ENCODE data around the gene DYNC2I2.
"Not testable (repeated sequence)": the region's sequence is repeated elsewhere in the genome, so short reads cannot be mapped to it uniquely, and the experiment has no call there.

DYNC2I2 gene

DNA sequence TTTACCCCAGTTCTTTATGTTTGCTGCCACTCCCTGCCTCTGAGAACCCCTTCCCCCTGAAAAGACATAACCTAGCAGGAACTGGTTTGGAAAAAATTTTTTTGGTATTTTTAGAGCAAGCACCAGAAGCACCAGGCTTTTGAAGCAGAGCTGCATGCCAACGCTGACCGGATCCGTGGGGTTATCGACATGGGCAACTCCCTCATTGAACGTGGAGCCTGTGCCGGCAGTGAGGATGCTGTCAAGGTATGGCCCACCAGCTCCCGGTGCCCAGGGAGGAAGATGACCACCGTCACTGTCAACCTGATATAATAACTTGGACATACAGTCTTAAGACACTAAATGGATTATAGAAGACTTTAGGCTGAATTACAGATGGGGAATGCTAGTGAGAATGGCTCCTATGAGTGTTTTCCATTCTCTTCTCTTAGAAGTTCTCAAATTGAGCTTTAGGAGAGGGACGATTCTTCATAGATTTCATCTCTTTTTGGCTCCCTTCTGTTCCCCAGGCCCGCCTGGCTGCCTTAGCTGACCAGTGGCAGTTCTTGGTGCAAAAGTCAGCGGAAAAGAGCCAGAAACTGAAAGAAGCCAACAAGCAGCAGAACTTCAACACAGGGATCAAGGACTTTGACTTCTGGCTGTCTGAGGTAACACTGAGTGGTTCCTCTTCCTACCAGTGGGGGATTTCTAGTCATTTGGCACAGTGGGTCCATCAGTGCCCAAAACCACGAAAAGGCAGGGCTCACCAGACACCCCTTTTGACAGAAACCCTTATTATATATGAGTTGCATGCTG lies 44.9 kb downstream of the DYNC2I2 start:
- DNase-seq = no peak

DNA sequence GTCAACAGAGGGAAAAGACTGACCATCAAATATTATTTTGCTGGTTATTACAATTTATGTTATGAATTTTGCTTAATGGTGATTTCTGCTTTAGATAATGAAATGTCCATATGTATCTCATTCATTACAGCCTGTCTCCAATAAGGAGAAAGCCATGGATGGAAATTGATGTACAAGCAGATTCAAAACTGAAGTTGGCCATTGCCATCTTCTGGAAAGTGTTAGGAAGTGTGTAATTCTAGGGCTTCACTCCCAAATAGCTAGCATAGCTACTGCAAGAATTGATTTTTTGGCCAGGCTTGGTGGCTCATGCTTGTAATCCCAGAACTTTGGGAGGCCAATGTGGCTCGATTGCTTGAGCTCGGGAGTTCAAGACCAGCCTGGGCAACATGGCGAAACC lies 45.8 kb downstream of the DYNC2I2 start:
- DNase-seq = no peak

DNA sequence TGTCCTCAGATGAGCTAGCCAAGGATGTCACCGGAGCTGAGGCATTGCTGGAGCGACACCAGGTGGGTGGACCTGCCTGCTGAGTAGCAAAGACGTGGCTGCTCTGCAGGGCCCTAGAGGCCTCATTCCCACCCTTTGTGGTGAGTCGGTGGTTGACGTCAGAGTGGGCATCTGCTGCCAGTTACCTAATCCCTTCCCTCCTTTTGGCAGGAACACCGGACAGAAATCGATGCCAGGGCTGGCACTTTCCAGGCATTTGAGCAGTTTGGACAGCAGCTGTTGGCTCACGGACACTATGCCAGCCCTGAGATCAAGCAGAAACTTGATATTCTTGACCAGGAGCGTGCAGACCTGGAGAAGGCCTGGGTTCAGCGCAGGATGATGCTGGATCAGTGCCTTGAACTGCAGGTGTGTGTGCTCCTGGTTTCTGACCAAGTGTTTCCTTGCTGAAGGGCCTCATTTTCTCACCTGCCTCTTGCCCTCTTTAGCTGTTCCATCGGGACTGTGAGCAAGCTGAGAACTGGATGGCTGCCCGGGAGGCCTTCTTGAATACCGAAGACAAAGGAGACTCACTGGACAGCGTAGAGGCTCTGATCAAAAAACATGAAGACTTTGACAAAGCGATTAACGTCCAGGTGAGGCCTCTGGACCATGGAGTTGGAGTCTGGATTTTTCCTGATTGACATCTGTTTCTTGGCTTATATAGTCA lies 48.9 kb downstream of the DYNC2I2 start:
- DNase-seq = no peak

DNA sequence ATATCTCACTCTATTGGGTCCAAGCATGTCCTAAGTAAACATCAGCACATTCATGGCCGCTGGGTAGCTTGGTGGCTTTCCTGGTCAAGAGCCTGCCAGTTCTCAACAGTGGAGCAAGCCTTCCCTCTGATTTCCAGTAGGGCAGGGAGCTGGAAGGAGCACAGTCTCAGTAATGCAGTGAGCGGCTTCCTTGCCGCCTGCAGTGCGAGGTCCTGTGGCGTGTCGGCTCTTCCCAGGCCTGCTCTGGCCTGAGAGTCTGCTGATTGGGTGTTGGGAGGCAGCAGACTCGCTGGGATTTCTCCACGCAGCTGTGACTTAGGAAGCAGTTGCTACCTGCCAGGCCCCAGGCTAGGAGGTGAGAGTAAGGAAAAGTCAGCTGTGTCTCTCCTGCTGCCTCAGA lies 53.0 kb downstream of the DYNC2I2 start:
- no peak for DNase-seq

DNA sequence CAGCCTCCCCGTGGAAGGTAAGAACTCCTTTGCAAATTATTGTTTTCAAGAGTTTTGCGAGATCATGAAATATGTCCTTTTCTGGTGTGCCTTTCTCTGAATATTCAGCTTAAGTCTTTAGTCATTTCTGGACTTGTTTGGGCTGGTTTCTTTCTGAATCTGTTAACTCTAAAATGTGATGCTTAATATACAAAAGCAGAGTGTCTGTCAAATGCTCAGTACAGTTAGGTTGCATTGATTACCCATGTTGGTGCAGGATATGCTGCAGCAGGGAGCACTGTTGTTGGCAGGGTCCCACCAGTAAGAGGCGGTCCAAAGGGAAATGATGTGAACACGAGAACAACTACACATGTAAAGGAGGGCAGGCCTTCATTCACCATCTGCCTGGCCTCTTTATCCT lies 56.5 kb downstream of the DYNC2I2 start:
- DNase-seq = no peak

DNA sequence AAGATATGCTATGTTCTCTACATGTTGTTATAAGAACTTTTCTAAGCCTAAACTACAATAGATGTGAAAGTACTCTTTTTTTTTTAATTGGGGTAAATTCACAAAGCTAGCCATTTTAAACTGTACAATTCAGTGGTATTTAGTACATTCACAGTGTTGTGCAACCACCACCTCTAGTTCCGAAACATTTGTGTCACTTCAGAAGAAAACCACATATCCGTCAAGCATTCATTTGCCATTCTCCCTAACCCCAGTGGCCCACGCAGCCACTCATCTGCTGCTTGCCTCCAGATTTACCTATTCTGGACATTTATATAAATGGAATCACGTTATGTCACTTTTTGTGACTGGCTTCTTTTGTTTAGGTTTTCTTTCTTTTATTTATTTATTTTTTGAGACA lies 61.2 kb downstream of the DYNC2I2 start:
- DNase-seq = no peak

DNA sequence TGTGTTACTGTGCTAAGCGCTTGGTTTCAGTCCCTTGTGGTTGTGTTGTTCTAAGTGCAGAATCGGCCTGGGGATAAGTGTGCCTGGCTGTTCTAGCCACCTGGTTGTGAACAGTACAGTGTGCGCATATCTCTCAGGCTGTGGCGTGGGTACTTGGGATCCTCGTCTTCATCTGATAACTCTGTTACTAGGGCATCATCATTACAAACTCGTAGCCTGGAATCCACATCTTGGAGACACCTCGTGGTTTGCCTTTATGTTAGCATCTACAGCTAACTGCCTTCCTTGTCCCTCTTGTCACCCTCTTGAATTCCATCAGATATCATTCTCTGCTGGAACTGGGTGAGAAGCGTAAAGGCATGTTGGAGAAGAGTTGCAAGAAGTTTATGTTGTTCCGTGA lies 62.8 kb downstream of the DYNC2I2 start:
- no peak for DNase-seq

DNA sequence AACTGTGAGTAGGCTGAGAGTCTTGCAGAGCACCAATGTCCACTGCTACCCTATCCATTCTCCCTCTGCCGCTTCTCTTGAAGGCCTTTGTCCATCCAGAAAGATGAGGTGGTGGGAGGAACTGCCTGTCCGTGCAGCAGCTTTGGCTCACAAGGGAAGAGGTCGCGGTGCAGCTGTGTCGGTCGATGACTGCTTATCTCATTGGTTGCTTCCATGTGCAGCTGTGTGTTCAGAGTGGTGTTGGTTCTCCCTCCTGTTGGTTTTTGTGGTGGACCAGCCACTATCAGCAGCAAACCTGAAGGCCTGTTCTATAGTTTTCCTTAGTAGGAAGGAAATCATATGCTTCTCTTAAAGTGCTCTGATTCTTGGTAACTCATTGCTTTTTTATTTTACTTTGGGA lies 63.6 kb downstream of the DYNC2I2 start:
- no peak for DNase-seq

DNA sequence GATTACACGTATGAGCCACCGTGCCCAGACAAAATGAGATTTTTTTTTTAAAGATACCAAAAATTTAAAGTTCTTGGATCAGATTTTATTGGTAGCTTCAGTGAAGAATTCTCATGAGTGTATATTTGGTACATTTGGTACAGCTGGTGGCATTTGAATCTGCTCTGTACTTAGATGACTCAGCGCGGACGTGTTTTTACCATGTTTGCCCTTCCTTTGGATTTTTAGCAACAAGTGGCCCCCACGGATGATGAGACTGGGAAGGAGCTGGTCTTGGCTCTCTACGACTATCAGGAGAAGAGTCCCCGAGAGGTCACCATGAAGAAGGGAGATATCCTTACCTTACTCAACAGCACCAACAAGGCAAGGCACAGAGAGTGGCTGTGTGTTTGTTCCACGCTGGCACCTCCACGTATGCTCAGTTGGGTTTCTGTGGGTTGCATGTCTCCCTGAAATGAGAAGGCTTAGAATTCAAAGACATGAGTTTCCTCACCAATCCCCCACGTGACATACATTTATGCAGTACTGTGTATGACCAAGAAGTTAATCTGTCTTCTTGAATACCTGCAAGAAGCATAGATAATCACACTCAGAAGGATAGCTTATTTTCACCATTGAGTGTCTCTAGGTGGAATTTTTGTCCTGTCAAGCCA lies 67.9 kb downstream of the DYNC2I2 start:
- no peak for DNase-seq

DNA sequence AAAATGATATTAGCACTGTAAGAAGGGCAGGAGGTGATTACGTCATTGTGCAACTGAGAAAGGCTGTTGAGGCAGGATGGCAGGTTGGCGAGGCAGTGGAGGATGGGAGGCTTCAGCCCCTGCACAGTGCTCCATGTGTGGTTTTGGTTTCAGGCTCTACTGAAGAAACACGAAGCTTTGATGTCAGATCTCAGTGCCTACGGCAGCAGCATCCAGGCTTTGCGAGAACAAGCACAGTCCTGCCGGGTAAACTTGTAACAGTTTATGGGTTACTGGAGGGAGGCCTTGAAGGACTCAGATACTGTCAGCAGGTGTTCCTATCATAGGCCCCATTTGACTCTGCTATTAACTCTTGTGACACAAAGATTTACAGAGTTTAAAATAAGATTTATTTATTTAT lies 69.2 kb downstream of the DYNC2I2 start:
- no peak for DNase-seq

DNA sequence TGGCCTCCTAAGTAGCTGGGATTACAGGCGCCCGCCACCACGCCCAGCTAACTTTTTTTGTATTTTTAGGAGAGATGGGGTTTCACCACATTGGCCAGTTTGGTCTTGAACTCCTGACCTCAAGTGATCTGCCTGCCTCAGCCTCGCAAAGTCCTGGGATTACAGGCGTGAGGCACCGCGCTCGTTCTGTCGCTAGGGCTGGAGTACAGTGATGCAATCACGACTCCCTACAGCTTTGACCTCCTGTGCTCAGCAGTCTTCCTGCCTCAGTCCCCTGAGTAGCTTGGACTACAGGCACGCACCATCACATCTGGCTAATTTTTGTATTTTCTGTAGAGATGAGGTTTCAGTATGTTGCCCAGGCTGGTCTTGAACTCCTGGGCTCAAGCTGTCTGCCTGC lies 69.7 kb downstream of the DYNC2I2 start:
- not testable (repeated sequence) for DNase-seq

DNA sequence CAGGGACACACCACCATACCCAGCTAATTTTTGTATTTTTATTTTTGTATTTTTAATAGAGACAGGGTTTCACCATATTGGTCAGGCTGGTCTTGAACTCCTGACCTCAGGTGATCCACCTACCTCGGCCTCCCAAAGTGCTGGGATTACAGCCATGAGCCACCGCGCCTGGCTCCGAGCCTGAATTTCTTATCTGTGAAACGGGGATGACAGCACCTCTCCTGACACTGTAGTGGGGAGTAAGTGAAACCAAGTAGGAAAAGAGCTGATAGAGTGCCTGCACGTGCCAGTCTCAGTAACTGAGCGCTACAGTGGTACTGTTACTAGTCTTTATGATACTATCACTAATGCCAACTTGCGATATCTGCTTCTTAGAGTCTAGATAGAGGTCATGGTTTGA lies 71.5 kb downstream of the DYNC2I2 start:
- DNase-seq = not testable (repeated sequence)
